GM23338 (cell line): ENCODE measurements around the gene TGFB1. TPM values are rescaled to one million over a fixed set of nuclear protein-coding genes. Genes with fewer than 3 reads are reported as not detected.

Experiments used
- ATAC-seq: fragments of 200-7000 bp; cut with Tn5 transposase; 3 replicates; pipeline ENCODE4 v1.9.1; 2020
- DNase-seq: peaks from one replicate; pipeline ENCODE4 v3.0.0-alpha.2; 2015; ENCODE audit warnings: low spot score
- H2AFZ ChIP-seq: fragments of 200-600 bp; sonication (generic); 2 replicates; pipeline ENCODE4 v1.8.0; 2016; ENCODE audit warnings: antibody characterized with exemption, mild to moderate bottlenecking, moderate library complexity
- H3F3A ChIP-seq: fragments of 200-600 bp; sonication (generic); replicated peaks from 2 replicates; pipeline ENCODE4 v1.8.0; 2017; ENCODE audit warnings: antibody characterized with exemption, mixed run types, low read depth
- H3K27ac ChIP-seq: fragments of 200-600 bp; sonication (generic); 2 replicates; pipeline ENCODE4 v1.6.1; 2016; ENCODE audit warnings: low read depth
- H3K27me3 ChIP-seq: fragments of 200-600 bp; sonication (generic); 2 replicates; pipeline ENCODE4 v1.8.0; 2016; ENCODE audit warnings: mild to moderate bottlenecking, mixed run types, moderate library complexity; ENCODE audit not compliant: insufficient read depth
- H3K36me3 ChIP-seq: fragments of 200-600 bp; sonication (generic); 2 replicates; pipeline ENCODE4 v1.8.0; 2016; ENCODE audit warnings: mild to moderate bottlenecking; ENCODE audit not compliant: insufficient read depth
- H3K4me1 ChIP-seq: fragments of 200-600 bp; sonication (generic); 2 replicates; pipeline ENCODE4 v1.8.0; 2016; ENCODE audit warnings: mild to moderate bottlenecking, moderate library complexity; ENCODE audit not compliant: insufficient read depth
- H3K4me2 ChIP-seq: fragments of 200-600 bp; sonication (generic); 2 replicates; pipeline ENCODE4 v1.7.1; 2017; ENCODE audit warnings: mixed run types
- H3K4me3 ChIP-seq: fragments of 200-600 bp; sonication (generic); 2 replicates; pipeline ENCODE4 v1.6.1; 2016; ENCODE audit warnings: mixed run types
- H3K79me2 ChIP-seq: fragments of 200-600 bp; sonication (generic); replicated peaks from 2 replicates; pipeline ENCODE4 v1.8.0; 2017; ENCODE audit warnings: mild to moderate bottlenecking; ENCODE audit not compliant: insufficient read depth
- H3K9me2 ChIP-seq: fragments of 200-600 bp; sonication (generic); 2 replicates; pipeline ENCODE4 v1.8.0; 2017; ENCODE audit not compliant: insufficient read depth
- H4K20me1 ChIP-seq: fragments of 200-600 bp; sonication (generic); replicated peaks from 2 replicates; pipeline ENCODE4 v1.8.0; 2017; ENCODE audit warnings: mild to moderate bottlenecking; ENCODE audit not compliant: insufficient read depth
- H3K27ac Mint-ChIP-seq: 2 replicates; pipeline ENCODE4 v1.8.0; 2020; ENCODE audit warnings: inconsistent platforms, mild to moderate bottlenecking, moderate library complexity, mixed read lengths
- H3K27me3 Mint-ChIP-seq: 3 replicates; pipeline ENCODE4 v1.8.0; 2022; ENCODE audit warnings: low read depth, mild to moderate bottlenecking, moderate library complexity, mixed read lengths, inconsistent platforms; ENCODE audit not compliant: insufficient read depth, poor library complexity
- H3K36me3 Mint-ChIP-seq: 3 replicates; pipeline ENCODE4 v1.8.0; 2021; ENCODE audit warnings: low read depth, mild to moderate bottlenecking, inconsistent platforms, moderate library complexity, mixed read lengths
- H3K4me1 Mint-ChIP-seq: 3 replicates; pipeline ENCODE4 v1.8.0; 2020; ENCODE audit warnings: mild to moderate bottlenecking, inconsistent platforms, mixed read lengths
- H3K4me3 Mint-ChIP-seq: 3 replicates; pipeline ENCODE4 v1.8.0; 2021; ENCODE audit warnings: moderate library complexity, mild to moderate bottlenecking, inconsistent platforms, mixed read lengths
- H3K9me3 Mint-ChIP-seq: 3 replicates; pipeline ENCODE4 v1.8.0; 2020; ENCODE audit warnings: moderate library complexity, mild to moderate bottlenecking, inconsistent platforms, mixed read lengths
- CREB1 ChIP-seq: fragments of 250-450 bp; sonication (Bioruptor Pico); IDR thresholded peaks from 2 replicates; pipeline ENCODE4 v1.5.0; 2020; ENCODE audit warnings: low read depth, mild to moderate bottlenecking, moderate library complexity
- CTCF ChIP-seq, 2 experiments: fragments of 200-600 bp in 1 of 2; sonication (generic) in 1 of 2; conservative IDR thresholded peaks; 2 replicates each; pipeline versions ENCODE4 v1.5.1 to v1.6.1; 2016 to 2017; ENCODE audit warnings: antibody characterized with exemption in 2 of 2, low read depth in 2 of 2, mild to moderate bottlenecking in 2 of 2, moderate library complexity in 1 of 2
- ETS1 ChIP-seq: IDR thresholded peaks from 2 replicates; pipeline ENCODE4 v1.6.1; 2016; ENCODE audit warnings: antibody characterized with exemption
- EZH2 ChIP-seq: fragments of 200-600 bp; sonication (generic); IDR thresholded peaks from one replicate; pipeline ENCODE4 v1.8.0; 2017; ENCODE audit warnings: antibody characterized with exemption, mild to moderate bottlenecking, low read depth; ENCODE audit not compliant: unreplicated experiment
- EZH2phosphoT487 ChIP-seq: fragments of 200-600 bp; sonication (generic); IDR thresholded peaks from one replicate; pipeline ENCODE4 v1.8.1; 2018; ENCODE audit warnings: antibody characterized with exemption; ENCODE audit not compliant: unreplicated experiment
- JUNB ChIP-seq: IDR thresholded peaks from one replicate; pipeline ENCODE4 v1.6.1; 2016; ENCODE audit warnings: antibody characterized with exemption; ENCODE audit not compliant: unreplicated experiment
- NANOG ChIP-seq: IDR thresholded peaks from 2 replicates; pipeline ENCODE4 v1.6.1; 2016; ENCODE audit warnings: antibody characterized with exemption, borderline replicate concordance
- POLR2AphosphoS5 ChIP-seq: IDR thresholded peaks from 2 replicates; pipeline ENCODE4 v1.6.1; 2016; ENCODE audit warnings: antibody characterized with exemption, low read depth
- REST ChIP-seq: IDR thresholded peaks from one replicate; pipeline ENCODE4 v1.6.1; 2018; ENCODE audit warnings: antibody characterized with exemption; ENCODE audit not compliant: unreplicated experiment
- STAT1 ChIP-seq: IDR thresholded peaks from one replicate; pipeline ENCODE4 v1.6.1; 2016; ENCODE audit warnings: antibody characterized with exemption; ENCODE audit not compliant: unreplicated experiment
- ZNF114 ChIP-seq: fragments of 250-450 bp; sonication (Bioruptor Pico); IDR thresholded peaks from 2 replicates; pipeline ENCODE4 v1.5.0; 2020; ENCODE audit warnings: mild to moderate bottlenecking, moderate library complexity
- ZNF331 ChIP-seq: fragments of 250-450 bp; sonication (Bioruptor Pico); IDR thresholded peaks from 2 replicates; pipeline ENCODE4 v1.5.0; 2020; ENCODE audit warnings: low read depth, mild to moderate bottlenecking, moderate library complexity
- polyA plus RNA-seq: library from polyadenylated mRNA; unstranded; fragments of >200 nt; fragmentation: Nextera tagmentation; extraction: Ambion mirVana; gene quantifications from 2 replicates; pipeline ENCODE4 v1.2.1, GENCODE V29; 2016
- total RNA-seq: library from RNA; depleted of rRNA; stranded (reverse); fragments of >200 nt; shearing (Covaris generic); gene quantifications from 2 replicates; pipeline ENCODE4 v1.2.3, GENCODE V29; 2014

The TGFB1 gene
- total and polyA plus RNA-seq, 2 experiments from 2014 or later, result 0.99 to 7.9 TPM

- Histone ChIP-seq H3K79me2 (no peaks in the 10 kb centered on the region), H3K4me1 (peaks cover 51% of the 10 kb centered on the region), H2AFZ (no peak overlapping the region), H3K27ac (no peak overlapping the region), H3K27me3 (no peaks in the 10 kb centered on the region), H3K4me2 (peak overlapping the region; percentile 90), H3K9me2 (no peaks in the 10 kb centered on the region), H3K4me3 (peak overlapping the region; percentile 71), H4K20me1 (no peaks in the 10 kb centered on the region; the same call in 1 of the 2 replicates), H3F3A (peaks cover 29% of the 10 kb centered on the region), H3K36me3 (no peaks in the 10 kb centered on the region)
- Mint-ChIP-seq H3K4me1 (peaks cover 64% of the 10 kb centered on the region), H3K9me3 (peaks cover 3% of the 10 kb centered on the region; the same call in 2 of the 3 replicates), H3K27me3 (peaks cover 39% of the 10 kb centered on the region), H3K36me3 (peaks cover 11% of the 10 kb centered on the region), H3K4me3 (peak overlapping the region; percentile 62), H3K27ac (peak overlapping the region; percentile 15; the same call in 1 of the 2 replicates)
- DNase-seq (no peak), ATAC-seq (peak; percentile 2)
- TF ChIP-seq NANOG (no peak), POLR2AphosphoS5 (no peak), CREB1 (CRISPR knock-in tag) (no peak), JUNB (no peak), STAT1 (no peak), ZNF331 (CRISPR knock-in tag) (no peak), ZNF114 (CRISPR knock-in tag) (no peak), EZH2 (no peak), ETS1 (no peak), REST (no peak)
Measured at GRCh38 chr19:41325947-41326706, 27.6 kb downstream of the TGFB1 start.

GRCh38 chr19:41325640-41325946, 28.1 kb downstream of the TGFB1 start:
- Mint-ChIP-seq H3K36me3 (peaks cover 15% of the 10 kb centered on the region), H3K27ac (peak overlapping the region; percentile 89; the same call in 1 of the 2 replicates), H3K27me3 (peaks cover 39% of the 10 kb centered on the region), H3K4me1 (peaks cover 63% of the 10 kb centered on the region), H3K9me3 (peaks cover 3% of the 10 kb centered on the region; the same call in 2 of the 3 replicates), H3K4me3 (peak overlapping the region; percentile 77)
- no peak overlapping the region for H2AFZ ChIP-seq
- H3K27me3 ChIP-seq, result no peaks in the 10 kb centered on the region
- no peak overlapping the region for H3K27ac ChIP-seq
- peak overlapping the region; percentile 71 for H3K4me3 ChIP-seq
- no peaks in the 10 kb centered on the region for H3K9me2 ChIP-seq
- H3K4me1 ChIP-seq, result peaks cover 52% of the 10 kb centered on the region
- ATAC-seq, result no peak
- no peak for TF ChIP-seq ZNF114 (CRISPR knock-in tag)
- TF ChIP-seq NANOG, result no peak
- no peak for TF ChIP-seq CTCF (conservative IDR thresholded peaks at IDR 0.05; ENCODE audit: low read depth in 2 of 2)
- no peak for TF ChIP-seq EZH2phosphoT487
- TF ChIP-seq ETS1, result no peak
- no peak for TF ChIP-seq JUNB
- no peaks in the 10 kb centered on the region; the same call in 1 of the 2 replicates for H4K20me1 ChIP-seq
- DNase-seq, result no peak
- H3K4me2 ChIP-seq, result peak overlapping the region; percentile 90
- H3F3A ChIP-seq, result peaks cover 31% of the 10 kb centered on the region
- H3K79me2 ChIP-seq, result no peaks in the 10 kb centered on the region
- no peaks in the 10 kb centered on the region for H3K36me3 ChIP-seq
